Measurements from ENCODE around the gene RXFP3.
"Not testable (repeated sequence)": the region's sequence is repeated elsewhere in the genome, so short reads cannot be mapped to it uniquely, and the experiment has no call there.

Gene RXFP3

DNA sequence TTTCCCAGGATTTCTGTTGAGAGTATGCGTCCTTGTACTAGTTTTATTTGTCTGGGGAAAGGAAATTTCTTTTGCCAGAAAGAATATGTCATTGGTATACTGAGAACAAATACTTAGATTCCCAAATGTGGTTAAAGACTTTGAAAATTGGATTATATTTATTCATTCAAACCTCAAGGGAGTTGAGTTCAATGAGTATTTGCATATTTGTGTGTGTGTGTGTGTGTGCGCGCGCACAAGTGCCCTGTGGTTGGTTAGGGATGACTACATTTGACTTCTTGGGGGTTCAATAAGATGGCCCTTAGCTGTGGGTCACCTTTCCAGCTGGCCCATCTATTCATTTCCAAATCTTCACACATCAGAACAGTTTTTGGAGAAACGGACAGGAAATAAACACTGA lies 4.9 kb downstream of the RXFP3 start:
- TF ChIP-seq, protein P1, sequence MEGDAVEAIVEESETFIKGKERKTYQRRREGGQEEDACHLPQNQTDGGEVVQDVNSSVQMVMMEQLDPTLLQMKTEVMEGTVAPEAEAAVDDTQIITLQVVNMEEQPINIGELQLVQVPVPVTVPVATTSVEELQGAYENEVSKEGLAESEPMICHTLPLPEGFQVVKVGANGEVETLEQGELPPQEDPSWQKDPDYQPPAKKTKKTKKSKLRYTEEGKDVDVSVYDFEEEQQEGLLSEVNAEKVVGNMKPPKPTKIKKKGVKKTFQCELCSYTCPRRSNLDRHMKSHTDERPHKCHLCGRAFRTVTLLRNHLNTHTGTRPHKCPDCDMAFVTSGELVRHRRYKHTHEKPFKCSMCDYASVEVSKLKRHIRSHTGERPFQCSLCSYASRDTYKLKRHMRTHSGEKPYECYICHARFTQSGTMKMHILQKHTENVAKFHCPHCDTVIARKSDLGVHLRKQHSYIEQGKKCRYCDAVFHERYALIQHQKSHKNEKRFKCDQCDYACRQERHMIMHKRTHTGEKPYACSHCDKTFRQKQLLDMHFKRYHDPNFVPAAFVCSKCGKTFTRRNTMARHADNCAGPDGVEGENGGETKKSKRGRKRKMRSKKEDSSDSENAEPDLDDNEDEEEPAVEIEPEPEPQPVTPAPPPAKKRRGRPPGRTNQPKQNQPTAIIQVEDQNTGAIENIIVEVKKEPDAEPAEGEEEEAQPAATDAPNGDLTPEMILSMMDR (IDR thresholded peaks at IDR 0.05) = no peak
- Mint-ChIP-seq H3K4me3 (no peak overlapping the region), H3K27me3 (ENCODE audit: low read depth, poor library complexity) (peaks cover 40% of the 10 kb centered on the region), H3K9me3 (no peaks in the 10 kb centered on the region), H3K36me3 (ENCODE audit: low read depth) (no peaks in the 10 kb centered on the region), H3K27ac (no peak overlapping the region), H3K4me1 (peaks cover 2% of the 10 kb centered on the region)
- DNase-seq = no peak

DNA sequence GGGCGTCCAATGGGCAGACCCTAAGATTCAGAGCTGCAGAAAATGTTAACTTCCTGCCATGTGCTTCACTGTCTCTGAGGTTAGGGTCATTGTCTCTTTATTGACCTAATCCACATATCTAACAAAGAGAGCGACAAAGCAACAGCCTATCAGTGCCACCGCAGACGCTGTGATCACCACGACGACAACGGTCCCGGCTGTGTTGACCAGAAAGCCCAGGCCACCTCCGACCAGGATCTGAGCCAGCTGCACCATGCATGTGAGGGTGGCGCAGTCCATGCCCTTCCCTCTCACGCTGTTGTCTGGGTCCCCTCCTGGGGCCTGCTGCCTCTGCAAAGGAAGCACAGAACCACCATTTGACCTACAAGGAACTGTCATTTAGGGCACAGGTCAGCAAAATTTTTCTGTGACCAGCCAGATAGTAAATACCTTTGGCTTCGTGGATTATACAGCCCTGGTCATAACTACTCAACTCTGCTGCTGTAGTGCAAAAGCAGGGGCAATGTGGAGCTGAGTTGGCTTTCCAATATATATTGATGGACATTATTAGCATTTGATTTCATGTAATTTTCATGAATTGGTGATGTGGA lies 8.5 kb downstream of the RXFP3 start:
- peaks cover 13% of the 10 kb centered on the region for H3K27me3 Mint-ChIP-seq (ENCODE audit: low read depth, poor library complexity)
- no peak for DNase-seq
- H3K4me3 Mint-ChIP-seq = no peak overlapping the region
- TF ChIP-seq, protein P1 (IDR thresholded peaks at IDR 0.05) = no peak
- H3K9me3 Mint-ChIP-seq = no peaks in the 10 kb centered on the region
- H3K27ac Mint-ChIP-seq = no peak overlapping the region
- no peaks in the 10 kb centered on the region for H3K4me1 Mint-ChIP-seq
- no peaks in the 10 kb centered on the region for H3K36me3 Mint-ChIP-seq (ENCODE audit: low read depth)

DNA sequence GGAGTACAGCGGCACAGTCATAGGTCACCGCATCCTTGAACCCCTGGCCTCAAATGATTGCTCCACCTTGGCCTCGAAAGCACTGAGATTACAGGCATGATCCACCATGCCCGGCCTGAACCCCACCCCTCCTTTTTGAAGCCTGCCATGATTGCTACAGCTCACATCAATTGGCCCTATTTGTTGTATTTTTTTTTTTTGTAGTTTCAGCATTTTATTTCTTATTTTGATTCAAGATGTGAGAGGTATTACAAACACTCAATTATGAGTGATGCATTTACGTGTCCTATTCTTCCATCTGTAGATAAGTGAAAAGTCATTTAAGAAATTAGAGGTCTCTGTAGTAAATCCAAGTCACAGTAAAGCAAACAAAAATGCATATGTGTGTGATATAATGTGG lies 16.0 kb downstream of the RXFP3 start:
- not testable (repeated sequence) for DNase-seq
- H3K27me3 Mint-ChIP-seq (ENCODE audit: low read depth, poor library complexity) = peaks cover 10% of the 10 kb centered on the region

DNA sequence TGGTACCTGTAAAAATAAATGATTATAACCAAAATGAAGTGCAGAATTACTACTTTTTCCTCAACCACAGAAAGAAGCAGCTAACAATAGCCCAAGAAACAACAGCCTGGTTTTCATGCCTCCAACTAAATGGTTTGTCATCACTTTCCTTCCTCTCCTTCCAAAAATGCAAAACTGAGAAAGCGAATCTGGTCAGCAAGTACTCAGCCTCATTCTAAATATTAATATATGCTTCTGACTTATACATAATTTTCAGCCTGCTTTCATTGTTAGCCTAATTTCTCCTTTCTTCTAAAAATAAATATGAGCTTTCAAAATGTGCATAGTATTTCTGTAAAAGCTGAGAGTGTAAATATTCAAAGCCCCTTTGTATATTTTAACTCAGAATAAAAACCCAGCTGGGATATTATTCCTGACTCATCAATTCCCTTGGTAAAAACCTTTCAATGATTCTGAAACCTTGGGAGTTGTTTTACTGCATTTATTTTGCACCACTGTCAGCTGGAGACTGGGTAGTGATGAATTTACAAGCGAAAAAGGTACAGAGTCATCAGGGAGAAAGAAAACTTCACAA lies 21.5 kb downstream of the RXFP3 start:
- H3K27me3 Mint-ChIP-seq (ENCODE audit: low read depth, poor library complexity) = peaks cover 4% of the 10 kb centered on the region
- no peaks in the 10 kb centered on the region for H3K4me1 Mint-ChIP-seq
- H3K27ac Mint-ChIP-seq = no peak overlapping the region
- no peaks in the 10 kb centered on the region for H3K36me3 Mint-ChIP-seq (ENCODE audit: low read depth)
- no peak for DNase-seq
- H3K4me3 Mint-ChIP-seq = no peak overlapping the region
- TF ChIP-seq, protein P1 (IDR thresholded peaks at IDR 0.05) = no peak
- H3K9me3 Mint-ChIP-seq = peaks cover 11% of the 10 kb centered on the region

More for the DNA sequence above, 16.0 kb downstream of the RXFP3 start:
- H3K36me3 Mint-ChIP-seq (ENCODE audit: low read depth); H3K4me3 Mint-ChIP-seq; H3K4me1 Mint-ChIP-seq; H3K27ac Mint-ChIP-seq: not testable (repeated sequence)
- H3K9me3 Mint-ChIP-seq = peaks cover 11% of the 10 kb centered on the region

DNA sequence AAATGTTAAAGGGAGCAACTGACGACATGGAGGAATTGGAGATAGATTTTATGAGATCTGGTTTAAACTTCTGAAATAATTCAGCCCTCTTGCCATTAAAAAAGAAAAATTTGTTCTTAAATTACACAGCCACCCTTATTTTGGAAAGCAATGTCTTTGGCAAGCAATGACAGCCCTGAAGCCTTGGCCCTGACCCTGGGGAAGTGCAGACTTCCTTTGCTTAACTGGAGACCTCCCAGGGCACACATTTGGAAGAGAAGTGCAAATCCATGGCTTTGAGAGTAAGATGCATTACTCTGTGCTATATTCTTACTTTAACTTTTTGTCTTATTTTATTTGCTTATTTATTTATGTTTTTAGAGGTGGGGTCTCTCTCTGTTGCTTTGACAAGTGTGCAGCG lies 22.0 kb downstream of the RXFP3 start:
- Mint-ChIP-seq H3K27ac (no peak overlapping the region), H3K4me3 (no peak overlapping the region), H3K27me3 (ENCODE audit: low read depth, poor library complexity) (peaks cover 4% of the 10 kb centered on the region), H3K36me3 (ENCODE audit: low read depth) (no peaks in the 10 kb centered on the region), H3K9me3 (peaks cover 11% of the 10 kb centered on the region), H3K4me1 (no peaks in the 10 kb centered on the region)
- TF ChIP-seq, protein P1 (IDR thresholded peaks at IDR 0.05) = no peak
- DNase-seq = no peak

DNA sequence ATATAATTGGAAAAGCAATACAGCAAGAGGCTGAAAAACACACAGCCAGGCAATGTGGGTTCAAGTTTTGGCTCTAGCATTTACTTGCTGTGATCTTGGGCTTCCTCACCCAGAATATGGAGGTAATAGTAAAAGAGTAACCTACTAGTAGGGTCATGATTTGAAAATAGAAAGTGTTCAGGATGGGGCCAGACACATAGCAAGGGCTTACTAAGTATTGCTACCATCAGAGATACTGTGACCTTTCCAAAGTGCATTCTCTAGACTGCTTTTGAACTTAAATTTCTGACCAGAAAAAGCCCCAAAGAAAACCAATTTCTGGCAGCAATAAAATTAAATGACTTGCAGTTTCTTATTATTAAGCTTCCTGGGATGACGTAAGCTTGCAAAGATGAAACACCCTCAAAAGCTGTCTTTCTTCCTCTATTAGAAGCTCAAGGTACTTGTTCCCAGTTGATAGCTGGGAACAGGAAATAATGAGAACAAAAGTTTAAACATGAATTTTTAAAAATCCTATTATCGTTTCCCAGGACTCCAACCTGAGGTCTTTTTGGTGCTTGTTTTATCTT lies 28.0 kb downstream of the RXFP3 start:
- TF ChIP-seq, protein P1 (IDR thresholded peaks at IDR 0.05) = no peak
- Mint-ChIP-seq H3K27me3 (ENCODE audit: low read depth, poor library complexity) (peaks cover 3% of the 10 kb centered on the region), H3K4me1 (no peaks in the 10 kb centered on the region), H3K36me3 (ENCODE audit: low read depth) (no peaks in the 10 kb centered on the region), H3K27ac (no peak overlapping the region), H3K9me3 (no peaks in the 10 kb centered on the region), H3K4me3 (no peak overlapping the region)
- DNase-seq = no peak

All from nephron progenitor cell (in vitro differentiated cells).